SK-N-SH treated with all-trans-retinoic acid at 6 μM for 48 hours (cell line): ENCODE measurements around the gene DTNB.

Experiments used
- ATAC-seq: fragments of 200-7000 bp; cut with Tn5 transposase; 3 replicates; pipeline ENCODE4 v1.9.1; 2020; ENCODE audit warnings: mild to moderate bottlenecking, moderate library complexity
- ARNTL ChIP-seq: fragments of 450-650 bp; formaldehyde crosslinking; IDR thresholded peaks from 2 replicates; pipeline ENCODE4 v1.5.0; 2020; ENCODE audit warnings: low read depth, mild to moderate bottlenecking, moderate library complexity, borderline replicate concordance
- BACH2 ChIP-seq: fragments of 250-450 bp; sonication (Bioruptor Pico); IDR thresholded peaks from 2 replicates; pipeline ENCODE4 v1.9.0; 2021; ENCODE audit warnings: mild to moderate bottlenecking, borderline replicate concordance
- CSDC2 ChIP-seq: fragments of 250-450 bp; sonication (Bioruptor Pico); IDR thresholded peaks from 2 replicates; pipeline ENCODE4 v1.5.0; 2020; ENCODE audit warnings: mild to moderate bottlenecking, moderate library complexity
- ESRRG ChIP-seq: fragments of 250-450 bp; sonication (Bioruptor Pico); IDR thresholded peaks from 2 replicates; pipeline ENCODE4 v1.6.1; 2021; ENCODE audit warnings: mild to moderate bottlenecking
- GLIS3 ChIP-seq: fragments of 250-450 bp; sonication (Bioruptor Pico); IDR thresholded peaks from 2 replicates; pipeline ENCODE4 v1.5.0; 2020; ENCODE audit warnings: mild to moderate bottlenecking, moderate library complexity
- ISL1 ChIP-seq: fragments of 250-450 bp; sonication (Bioruptor Pico); IDR thresholded peaks from 2 replicates; pipeline ENCODE4 v2.1.2; 2022; ENCODE audit warnings: mild to moderate bottlenecking, moderate library complexity
- OSR1 ChIP-seq: fragments of 250-450 bp; sonication (Bioruptor Pico); IDR thresholded peaks from 2 replicates; pipeline ENCODE4 v1.8.0; 2022; ENCODE audit warnings: moderate library complexity, mild to moderate bottlenecking, inconsistent platforms
- PPARA ChIP-seq: fragments of 250-450 bp; sonication (Bioruptor Pico); IDR thresholded peaks from 2 replicates; pipeline ENCODE4 v1.5.0; 2020; ENCODE audit warnings: mild to moderate bottlenecking, borderline replicate concordance
- RARB ChIP-seq: fragments of 250-450 bp; sonication (Bioruptor Pico); IDR thresholded peaks from 2 replicates; pipeline ENCODE4 v1.8.0; 2021; ENCODE audit warnings: mild to moderate bottlenecking, moderate library complexity
- SNAI2 ChIP-seq: fragments of 250-450 bp; sonication (Bioruptor Pico); IDR thresholded peaks from 2 replicates; pipeline ENCODE4 v1.5.0; 2020; ENCODE audit warnings: mild to moderate bottlenecking, moderate library complexity
- TOX ChIP-seq: fragments of 250-450 bp; sonication (Bioruptor Pico); IDR thresholded peaks from 2 replicates; pipeline ENCODE4 v1.8.0; 2021; ENCODE audit warnings: mild to moderate bottlenecking, moderate library complexity, borderline replicate concordance
- ZC3H10 ChIP-seq: fragments of 250-450 bp; sonication (Bioruptor Pico); IDR thresholded peaks from 2 replicates; pipeline ENCODE4 v1.5.1; 2021; ENCODE audit warnings: mild to moderate bottlenecking, moderate library complexity
- ZNF565 ChIP-seq: fragments of 450-650 bp; formaldehyde crosslinking; conservative IDR thresholded peaks from 2 replicates; pipeline ENCODE4 v1.5.0; 2020; ENCODE audit warnings: low read depth, mild to moderate bottlenecking, moderate library complexity
- ZNF70 ChIP-seq: fragments of 450-650 bp; formaldehyde crosslinking; IDR thresholded peaks from 2 replicates; pipeline ENCODE4 v1.5.0; 2020; ENCODE audit warnings: mild to moderate bottlenecking, moderate library complexity
- ZNF8 ChIP-seq: fragments of 450-650 bp; formaldehyde crosslinking; IDR thresholded peaks from 2 replicates; pipeline ENCODE4 v1.5.0; 2020; ENCODE audit warnings: mild to moderate bottlenecking, moderate library complexity
- TF ChIP-seq, protein P1 (sequence below): fragments of 250-450 bp; sonication (Bioruptor Pico); IDR thresholded peaks from 2 replicates; pipeline ENCODE4 v1.5.1; 2021; ENCODE audit warnings: mild to moderate bottlenecking, moderate library complexity
- TF ChIP-seq, protein P2 (sequence below): fragments of 250-450 bp; sonication (Bioruptor Pico); IDR thresholded peaks from 2 replicates; pipeline ENCODE4 v1.8.0; 2021; ENCODE audit warnings: low read depth, mild to moderate bottlenecking, moderate library complexity, borderline replicate concordance
- TF ChIP-seq, protein P3 (sequence below): fragments of 250-450 bp; sonication (Bioruptor Pico); IDR thresholded peaks from 2 replicates; pipeline ENCODE4 v1.5.1; 2020; ENCODE audit warnings: low read depth, mild to moderate bottlenecking, moderate library complexity
- TF ChIP-seq, protein P4 (sequence below): fragments of 250-450 bp; sonication (Bioruptor Pico); IDR thresholded peaks from 2 replicates; pipeline ENCODE4 v1.5.0; 2020; ENCODE audit warnings: mild to moderate bottlenecking, moderate library complexity
- TF ChIP-seq, protein P5 (sequence below): fragments of 250-450 bp; sonication (Bioruptor Pico); IDR thresholded peaks from 2 replicates; pipeline ENCODE4 v1.8.0; 2020; ENCODE audit warnings: mild to moderate bottlenecking, moderate library complexity, borderline replicate concordance

DTNB gene

DNA sequence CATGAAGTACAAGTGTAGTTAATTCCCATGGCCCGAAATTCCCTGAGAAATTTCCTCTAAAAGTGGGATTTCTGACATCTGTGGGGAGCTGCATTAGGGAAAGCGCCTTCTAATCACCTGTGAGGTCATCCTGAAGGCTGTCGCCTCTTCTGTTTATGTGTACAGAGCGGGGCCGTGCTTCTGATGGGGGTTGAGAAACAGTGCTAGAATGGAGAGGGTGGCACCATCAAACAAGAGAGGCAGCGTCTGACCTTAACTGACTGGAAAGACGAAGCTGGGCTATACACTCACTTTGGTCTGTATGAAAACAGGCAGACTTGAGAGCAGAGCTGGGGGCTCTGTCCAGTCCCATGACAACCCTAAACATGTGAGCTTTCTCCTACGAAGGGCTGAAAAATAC is 287.5 kb downstream of the DTNB start:
- ATAC-seq: no peak
- TF ChIP-seq OSR1 (CRISPR knock-in tag): no peak
- TF ChIP-seq ZNF8 (CRISPR knock-in tag): no peak
- no peak for TF ChIP-seq ZNF70 (CRISPR knock-in tag)
- no peak for TF ChIP-seq ZNF565 (CRISPR knock-in tag)
- TF ChIP-seq, protein P1, sequence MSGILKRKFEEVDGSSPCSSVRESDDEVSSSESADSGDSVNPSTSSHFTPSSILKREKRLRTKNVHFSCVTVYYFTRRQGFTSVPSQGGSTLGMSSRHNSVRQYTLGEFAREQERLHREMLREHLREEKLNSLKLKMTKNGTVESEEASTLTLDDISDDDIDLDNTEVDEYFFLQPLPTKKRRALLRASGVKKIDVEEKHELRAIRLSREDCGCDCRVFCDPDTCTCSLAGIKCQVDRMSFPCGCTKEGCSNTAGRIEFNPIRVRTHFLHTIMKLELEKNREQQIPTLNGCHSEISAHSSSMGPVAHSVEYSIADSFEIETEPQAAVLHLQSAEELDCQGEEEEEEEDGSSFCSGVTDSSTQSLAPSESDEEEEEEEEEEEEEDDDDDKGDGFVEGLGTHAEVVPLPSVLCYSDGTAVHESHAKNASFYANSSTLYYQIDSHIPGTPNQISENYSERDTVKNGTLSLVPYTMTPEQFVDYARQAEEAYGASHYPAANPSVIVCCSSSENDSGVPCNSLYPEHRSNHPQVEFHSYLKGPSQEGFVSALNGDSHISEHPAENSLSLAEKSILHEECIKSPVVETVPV (CRISPR knock-in tag): no peak
- TF ChIP-seq SNAI2: no peak
- TF ChIP-seq, protein P2, sequence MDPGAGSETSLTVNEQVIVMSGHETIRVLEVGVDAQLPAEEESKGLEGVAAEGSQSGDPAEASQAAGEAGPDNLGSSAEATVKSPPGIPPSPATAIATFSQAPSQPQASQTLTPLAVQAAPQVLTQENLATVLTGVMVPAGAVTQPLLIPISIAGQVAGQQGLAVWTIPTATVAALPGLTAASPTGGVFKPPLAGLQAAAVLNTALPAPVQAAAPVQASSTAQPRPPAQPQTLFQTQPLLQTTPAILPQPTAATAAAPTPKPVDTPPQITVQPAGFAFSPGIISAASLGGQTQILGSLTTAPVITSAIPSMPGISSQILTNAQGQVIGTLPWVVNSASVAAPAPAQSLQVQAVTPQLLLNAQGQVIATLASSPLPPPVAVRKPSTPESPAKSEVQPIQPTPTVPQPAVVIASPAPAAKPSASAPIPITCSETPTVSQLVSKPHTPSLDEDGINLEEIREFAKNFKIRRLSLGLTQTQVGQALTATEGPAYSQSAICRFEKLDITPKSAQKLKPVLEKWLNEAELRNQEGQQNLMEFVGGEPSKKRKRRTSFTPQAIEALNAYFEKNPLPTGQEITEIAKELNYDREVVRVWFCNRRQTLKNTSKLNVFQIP: no peak
- no peak for TF ChIP-seq GLIS3 (CRISPR knock-in tag)
- no peak for TF ChIP-seq RARB (CRISPR knock-in tag)
- TF ChIP-seq, all 23 proteins: peak for 0

DNA sequence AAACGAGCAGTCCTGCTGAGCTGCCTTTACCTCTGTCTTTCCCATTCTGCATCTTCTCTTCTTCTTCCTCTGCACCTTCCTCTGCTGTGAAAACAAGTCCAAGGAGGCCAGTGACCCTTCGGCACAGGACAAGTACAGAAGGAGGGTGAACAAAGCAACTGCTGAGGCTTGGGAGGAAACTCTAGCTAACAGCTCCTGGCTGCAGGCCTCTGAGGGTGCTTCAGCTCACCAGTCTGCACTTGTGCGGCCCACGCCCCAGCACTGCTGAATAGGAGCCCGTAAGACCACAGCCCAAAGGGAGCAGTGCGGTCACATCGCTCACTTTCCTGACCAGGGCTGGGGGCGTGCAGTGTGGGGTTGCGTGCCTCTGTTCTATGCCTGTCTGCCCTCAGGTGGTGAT is 289.6 kb downstream of the DTNB start:
- no peak for ATAC-seq
- no peak for TF ChIP-seq ISL1 (CRISPR knock-in tag)
- no peak for TF ChIP-seq PPARA
- TF ChIP-seq, protein P1 (CRISPR knock-in tag): no peak
- no peak for TF ChIP-seq ARNTL
- TF ChIP-seq ZNF70 (CRISPR knock-in tag): no peak
- TF ChIP-seq TOX (CRISPR knock-in tag): no peak
- TF ChIP-seq, protein P2: no peak
- TF ChIP-seq, protein P3, sequence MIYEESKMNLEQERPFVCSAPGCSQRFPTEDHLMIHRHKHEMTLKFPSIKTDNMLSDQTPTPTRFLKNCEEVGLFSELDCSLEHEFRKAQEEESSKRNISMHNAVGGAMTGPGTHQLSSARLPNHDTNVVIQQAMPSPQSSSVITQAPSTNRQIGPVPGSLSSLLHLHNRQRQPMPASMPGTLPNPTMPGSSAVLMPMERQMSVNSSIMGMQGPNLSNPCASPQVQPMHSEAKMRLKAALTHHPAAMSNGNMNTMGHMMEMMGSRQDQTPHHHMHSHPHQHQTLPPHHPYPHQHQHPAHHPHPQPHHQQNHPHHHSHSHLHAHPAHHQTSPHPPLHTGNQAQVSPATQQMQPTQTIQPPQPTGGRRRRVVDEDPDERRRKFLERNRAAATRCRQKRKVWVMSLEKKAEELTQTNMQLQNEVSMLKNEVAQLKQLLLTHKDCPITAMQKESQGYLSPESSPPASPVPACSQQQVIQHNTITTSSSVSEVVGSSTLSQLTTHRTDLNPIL (CRISPR knock-in tag): no peak
- TF ChIP-seq BACH2 (CRISPR knock-in tag): no peak
- TF ChIP-seq CSDC2: no peak
- TF ChIP-seq SNAI2: no peak
- no peak for TF ChIP-seq OSR1 (CRISPR knock-in tag)
- no peak for TF ChIP-seq ESRRG (CRISPR knock-in tag)
- TF ChIP-seq, protein P4, sequence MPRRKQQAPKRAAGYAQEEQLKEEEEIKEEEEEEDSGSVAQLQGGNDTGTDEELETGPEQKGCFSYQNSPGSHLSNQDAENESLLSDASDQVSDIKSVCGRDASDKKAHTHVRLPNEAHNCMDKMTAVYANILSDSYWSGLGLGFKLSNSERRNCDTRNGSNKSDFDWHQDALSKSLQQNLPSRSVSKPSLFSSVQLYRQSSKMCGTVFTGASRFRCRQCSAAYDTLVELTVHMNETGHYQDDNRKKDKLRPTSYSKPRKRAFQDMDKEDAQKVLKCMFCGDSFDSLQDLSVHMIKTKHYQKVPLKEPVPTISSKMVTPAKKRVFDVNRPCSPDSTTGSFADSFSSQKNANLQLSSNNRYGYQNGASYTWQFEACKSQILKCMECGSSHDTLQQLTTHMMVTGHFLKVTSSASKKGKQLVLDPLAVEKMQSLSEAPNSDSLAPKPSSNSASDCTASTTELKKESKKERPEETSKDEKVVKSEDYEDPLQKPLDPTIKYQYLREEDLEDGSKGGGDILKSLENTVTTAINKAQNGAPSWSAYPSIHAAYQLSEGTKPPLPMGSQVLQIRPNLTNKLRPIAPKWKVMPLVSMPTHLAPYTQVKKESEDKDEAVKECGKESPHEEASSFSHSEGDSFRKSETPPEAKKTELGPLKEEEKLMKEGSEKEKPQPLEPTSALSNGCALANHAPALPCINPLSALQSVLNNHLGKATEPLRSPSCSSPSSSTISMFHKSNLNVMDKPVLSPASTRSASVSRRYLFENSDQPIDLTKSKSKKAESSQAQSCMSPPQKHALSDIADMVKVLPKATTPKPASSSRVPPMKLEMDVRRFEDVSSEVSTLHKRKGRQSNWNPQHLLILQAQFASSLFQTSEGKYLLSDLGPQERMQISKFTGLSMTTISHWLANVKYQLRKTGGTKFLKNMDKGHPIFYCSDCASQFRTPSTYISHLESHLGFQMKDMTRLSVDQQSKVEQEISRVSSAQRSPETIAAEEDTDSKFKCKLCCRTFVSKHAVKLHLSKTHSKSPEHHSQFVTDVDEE (CRISPR knock-in tag): no peak
- TF ChIP-seq RARB (CRISPR knock-in tag): no peak
- no peak for TF ChIP-seq ZC3H10 (CRISPR knock-in tag)

DNA sequence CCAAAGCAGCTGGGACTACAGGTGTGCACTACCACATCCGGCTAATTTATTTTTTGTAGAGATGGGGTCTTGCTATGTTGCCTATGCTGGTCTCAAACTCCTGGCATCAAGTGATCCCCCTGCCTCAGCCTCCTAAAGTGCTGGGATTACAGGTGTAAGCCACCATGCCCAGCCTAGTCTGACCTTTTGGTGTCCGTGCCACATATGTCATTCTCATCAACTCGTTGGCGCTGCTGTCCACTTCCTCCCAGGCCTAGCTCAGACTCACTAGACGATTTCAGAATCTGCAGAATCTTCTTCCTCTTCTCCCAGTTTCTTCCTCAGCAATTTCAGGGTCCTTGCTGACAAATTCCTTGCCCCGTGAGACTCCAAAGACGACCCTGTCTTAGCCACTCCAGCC is 291.9 kb downstream of the DTNB start:
- ATAC-seq: no peak
- TF ChIP-seq, protein P1 (CRISPR knock-in tag): no peak
- TF ChIP-seq ZNF8 (CRISPR knock-in tag) (no peak), ESRRG (CRISPR knock-in tag) (no peak), CSDC2 (no peak), OSR1 (CRISPR knock-in tag) (no peak), PPARA (no peak), TOX (CRISPR knock-in tag) (no peak)
- TF ChIP-seq, protein P2: no peak
- TF ChIP-seq, protein P3 (CRISPR knock-in tag): no peak
- TF ChIP-seq, protein P5, sequence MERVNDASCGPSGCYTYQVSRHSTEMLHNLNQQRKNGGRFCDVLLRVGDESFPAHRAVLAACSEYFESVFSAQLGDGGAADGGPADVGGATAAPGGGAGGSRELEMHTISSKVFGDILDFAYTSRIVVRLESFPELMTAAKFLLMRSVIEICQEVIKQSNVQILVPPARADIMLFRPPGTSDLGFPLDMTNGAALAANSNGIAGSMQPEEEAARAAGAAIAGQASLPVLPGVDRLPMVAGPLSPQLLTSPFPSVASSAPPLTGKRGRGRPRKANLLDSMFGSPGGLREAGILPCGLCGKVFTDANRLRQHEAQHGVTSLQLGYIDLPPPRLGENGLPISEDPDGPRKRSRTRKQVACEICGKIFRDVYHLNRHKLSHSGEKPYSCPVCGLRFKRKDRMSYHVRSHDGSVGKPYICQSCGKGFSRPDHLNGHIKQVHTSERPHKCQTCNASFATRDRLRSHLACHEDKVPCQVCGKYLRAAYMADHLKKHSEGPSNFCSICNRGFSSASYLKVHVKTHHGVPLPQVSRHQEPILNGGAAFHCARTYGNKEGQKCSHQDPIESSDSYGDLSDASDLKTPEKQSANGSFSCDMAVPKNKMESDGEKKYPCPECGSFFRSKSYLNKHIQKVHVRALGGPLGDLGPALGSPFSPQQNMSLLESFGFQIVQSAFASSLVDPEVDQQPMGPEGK (CRISPR knock-in tag): no peak
